Thyroid gland (tissue), 4 donors: ENCODE data around the gene SAP30BP.

Experiments used
- CTCF ChIP-seq, 6 experiments: fragments of 200-600 bp in 3 of 6; fragments of 450-650 bp in 3 of 6; sonication (generic) in 3 of 6; IDR thresholded peaks; one replicate each; pipeline ENCODE4 v1.5.1; 2016 to 2019; ENCODE audit warnings: antibody characterized with exemption in 6 of 6, mild to moderate bottlenecking in 2 of 6, inconsistent platforms in 1 of 6, moderate library complexity in 1 of 6
- POLR2A ChIP-seq, 2 donors: fragments of 450-650 bp; IDR thresholded peaks; one replicate each; pipeline ENCODE4 v1.6.1; 2017; ENCODE audit warnings: antibody characterized with exemption in 2 of 2, mild to moderate bottlenecking in 2 of 2, moderate library complexity in 1 of 2

DNA sequence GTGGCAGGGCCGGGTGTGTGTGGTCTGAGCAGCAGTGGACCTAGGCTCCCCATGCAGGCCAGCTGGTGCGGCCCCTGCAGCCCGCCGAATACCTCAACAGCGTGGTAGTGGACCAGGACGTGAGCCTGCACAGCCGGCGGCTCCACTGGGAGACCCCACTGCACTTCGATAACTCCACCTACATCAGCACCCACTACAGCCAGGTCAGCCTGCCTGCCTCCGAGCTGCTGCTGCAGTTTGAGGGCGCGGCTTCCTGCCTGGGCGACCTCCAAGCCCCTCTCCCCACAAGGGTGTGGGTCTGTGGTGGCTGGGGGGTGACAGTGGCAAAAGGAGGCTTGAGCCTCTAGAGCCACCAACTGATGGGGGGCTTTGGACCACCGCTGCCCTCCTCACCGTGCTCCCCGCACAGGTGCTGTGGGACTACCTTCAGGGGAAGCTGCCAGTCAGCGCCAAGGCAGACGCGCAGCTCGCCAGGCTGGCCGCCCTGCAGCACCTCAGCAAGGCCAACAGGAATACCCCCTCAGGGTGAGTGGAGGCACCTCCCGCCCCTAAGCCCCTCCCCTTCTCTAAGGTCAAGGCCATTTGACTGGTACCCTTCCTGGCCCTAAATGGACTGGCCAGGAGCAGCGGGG is 42.3 kb upstream of the SAP30BP start:
- TF ChIP-seq CTCF (IDR thresholded peaks at IDR 0.05), result no peak
- TF ChIP-seq POLR2A (IDR thresholded peaks at IDR 0.05), result no peak
